Stromal cell of bone marrow (primary cell): ENCODE measurements around the gene WDR88.
"Not testable (repeated sequence)": the region's sequence is repeated elsewhere in the genome, so short reads cannot be mapped to it uniquely, and the experiment has no call there.

Experiments
- DNase-seq: peaks from one replicate; pipeline ENCODE4 v3.0.0-alpha.2; 2012; ENCODE audit warnings: low read depth

The WDR88 gene

DNA sequence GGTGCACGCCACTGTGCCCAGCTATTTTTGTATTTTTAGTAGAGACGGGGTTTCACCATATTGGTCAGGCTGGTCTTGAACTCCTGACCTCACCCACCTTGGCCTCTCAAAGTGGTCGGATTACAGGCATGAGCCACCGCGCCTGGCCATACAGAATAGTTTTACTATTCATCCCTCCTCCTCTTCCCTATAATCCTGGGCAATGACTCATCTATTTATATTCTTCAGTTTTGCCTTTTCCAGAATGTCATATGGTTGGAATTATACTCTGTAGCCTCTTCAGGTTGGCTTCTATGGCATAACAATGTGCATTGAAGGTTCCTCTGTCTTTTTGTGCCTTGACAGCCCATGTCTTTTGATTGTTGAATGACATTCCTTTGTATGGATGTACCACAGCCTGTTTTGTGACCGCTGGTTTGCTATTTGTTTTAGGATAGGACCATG is 40.0 kb downstream of the WDR88 start:
- DNase-seq: no peak

DNA sequence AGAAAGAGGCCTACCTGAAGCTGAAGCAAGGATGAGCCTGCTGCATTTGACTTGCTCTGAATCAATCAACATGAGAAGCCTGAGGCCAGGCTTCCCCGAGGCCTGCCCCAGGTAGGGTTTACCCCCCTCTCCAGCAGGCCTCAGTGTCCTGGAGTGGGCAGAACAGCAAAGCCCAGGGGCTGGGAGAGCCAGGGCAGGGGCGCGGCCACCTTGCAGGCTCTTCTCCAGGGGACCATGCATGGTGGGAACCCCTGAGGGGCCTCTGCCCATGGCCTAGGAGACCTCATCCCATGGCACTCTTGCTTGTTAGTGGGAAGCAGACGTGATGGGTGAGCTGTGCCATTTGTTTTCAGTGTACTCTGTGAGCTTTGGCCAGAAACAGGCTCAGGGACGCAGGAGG is 42.3 kb downstream of the WDR88 start:
- no peak for DNase-seq

DNA sequence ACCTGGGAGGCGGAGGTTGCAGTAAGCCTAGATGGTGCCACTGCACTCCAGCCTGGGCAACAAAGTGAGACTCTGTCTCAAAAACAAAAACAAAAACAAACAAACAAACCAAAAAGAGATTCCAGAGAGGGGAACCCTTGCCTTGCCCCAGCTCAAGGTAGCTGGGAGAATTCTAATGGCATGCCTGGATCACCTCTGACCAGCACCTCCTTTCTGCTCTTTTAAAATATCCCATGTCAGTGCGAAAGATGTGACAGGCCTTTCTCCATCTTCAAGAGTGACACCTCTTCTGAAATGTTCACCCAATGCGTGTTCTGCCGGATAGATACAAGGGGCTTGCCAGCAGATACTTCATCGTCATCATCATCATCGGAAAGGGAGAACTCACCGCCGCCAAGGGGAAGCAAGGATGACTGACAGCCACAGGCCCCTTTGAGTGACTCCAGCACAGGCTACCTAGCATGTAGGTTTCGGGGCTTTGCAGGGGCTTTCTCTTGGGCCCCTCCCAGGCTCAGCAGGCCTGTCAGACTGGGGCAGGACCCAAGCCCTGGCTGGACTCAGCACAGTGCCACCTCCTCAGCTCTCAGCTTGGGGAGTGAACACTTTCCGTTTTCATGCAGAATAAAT is 43.4 kb downstream of the WDR88 start:
- no peak for DNase-seq

DNA sequence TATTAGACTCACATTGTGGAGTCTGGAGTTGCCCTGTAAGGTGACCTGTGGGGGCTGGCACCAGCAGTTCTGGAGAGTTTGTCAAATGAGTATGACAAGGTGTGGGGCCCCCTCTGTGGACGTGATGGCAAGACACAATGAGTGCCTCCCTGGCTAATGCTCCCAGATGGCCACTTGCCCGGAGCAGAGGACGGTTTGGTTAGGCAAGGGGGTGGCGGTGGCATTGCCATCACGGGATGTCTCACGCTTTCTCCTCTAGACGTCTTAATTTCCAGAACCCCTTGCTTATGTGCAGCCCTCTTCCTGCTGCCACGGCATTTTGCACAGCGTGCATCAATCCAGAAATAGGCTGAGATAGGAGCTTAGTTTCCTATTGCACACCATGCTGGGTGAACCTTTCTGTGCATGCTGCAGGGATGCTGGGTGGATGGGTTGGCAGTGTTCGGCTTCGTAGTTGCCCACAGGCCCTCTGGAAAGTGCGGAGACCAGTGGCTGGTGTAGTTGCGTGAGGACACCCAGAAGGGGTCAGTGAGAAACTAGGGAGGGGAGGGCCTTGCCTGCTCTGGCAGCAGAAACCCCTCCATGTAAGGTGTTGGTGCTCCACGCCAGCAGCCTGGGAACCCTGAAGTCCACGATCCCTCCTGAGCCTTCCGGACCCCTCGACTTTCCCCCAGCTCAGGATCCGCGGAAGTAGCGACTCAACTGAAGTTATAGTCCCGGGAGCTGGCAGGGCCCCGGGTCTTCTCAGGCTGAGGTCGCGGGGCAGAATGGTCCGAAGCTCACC is 44.2 kb downstream of the WDR88 start:
- DNase-seq: no peak

DNA sequence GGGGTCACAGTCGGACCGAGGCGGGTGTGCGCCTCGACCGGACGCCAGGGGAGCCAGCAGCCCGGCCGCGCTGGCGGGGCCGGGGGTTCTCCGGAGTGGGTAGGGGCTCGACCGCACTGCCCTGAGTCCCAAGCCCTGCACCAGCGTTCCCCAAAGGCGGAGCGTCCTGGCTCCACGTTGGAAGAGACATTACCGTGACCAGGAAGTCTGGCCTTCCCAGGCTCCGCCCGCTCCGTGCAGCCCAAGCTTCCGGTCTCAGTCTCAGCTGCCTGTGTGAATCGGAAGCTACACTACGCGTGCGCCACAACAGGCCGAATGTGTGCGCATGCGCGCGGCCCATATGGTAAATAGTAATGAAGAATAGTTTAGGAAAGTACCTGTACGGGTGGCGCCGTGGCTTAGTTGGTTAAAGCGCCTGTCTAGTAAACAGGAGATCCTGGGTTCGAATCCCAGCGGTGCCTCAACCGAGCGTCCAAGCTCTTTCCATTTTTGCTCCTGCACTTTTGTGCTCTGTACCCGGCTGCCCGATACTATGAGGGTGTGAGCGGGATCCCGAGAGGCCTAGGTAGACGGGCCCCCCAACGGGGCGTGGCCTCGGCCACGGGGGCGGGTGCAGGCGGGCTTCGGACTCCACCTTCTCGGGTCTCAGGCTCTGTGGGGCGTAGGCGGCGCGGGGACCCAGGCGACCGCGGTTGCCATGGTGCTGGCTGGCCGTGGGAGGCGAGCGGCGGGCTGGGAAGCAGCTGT is 44.9 kb downstream of the WDR88 start:
- peak; percentile 91 for DNase-seq

DNA sequence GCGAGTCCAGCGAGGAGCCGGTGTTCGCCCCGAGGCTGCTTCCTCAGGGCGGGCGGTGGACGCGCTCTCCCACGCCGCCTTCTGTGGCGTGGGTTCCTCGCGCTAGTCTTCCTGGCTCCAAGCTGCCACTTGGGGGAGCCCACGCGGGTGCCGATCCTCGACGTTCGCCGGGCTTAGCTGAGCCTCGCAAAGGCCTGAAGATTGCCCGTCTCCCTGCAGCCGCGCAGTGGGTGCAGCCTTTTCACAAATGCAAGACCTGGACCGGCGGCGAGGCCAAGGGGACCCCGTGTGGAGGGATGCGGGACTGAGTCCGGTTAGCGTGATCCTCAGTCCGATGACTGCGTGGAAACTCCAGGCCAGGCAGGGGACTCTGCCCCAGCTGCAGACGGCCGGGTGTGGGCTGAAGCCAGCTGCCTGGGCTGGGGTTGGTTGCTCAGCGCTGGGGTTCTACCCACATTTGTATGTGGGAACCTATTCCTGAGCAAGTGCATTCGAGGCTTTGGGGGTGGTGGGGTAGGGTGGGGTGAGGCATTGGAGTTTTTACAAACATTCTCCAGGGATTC is 45.6 kb downstream of the WDR88 start:
- no peak for DNase-seq

DNA sequence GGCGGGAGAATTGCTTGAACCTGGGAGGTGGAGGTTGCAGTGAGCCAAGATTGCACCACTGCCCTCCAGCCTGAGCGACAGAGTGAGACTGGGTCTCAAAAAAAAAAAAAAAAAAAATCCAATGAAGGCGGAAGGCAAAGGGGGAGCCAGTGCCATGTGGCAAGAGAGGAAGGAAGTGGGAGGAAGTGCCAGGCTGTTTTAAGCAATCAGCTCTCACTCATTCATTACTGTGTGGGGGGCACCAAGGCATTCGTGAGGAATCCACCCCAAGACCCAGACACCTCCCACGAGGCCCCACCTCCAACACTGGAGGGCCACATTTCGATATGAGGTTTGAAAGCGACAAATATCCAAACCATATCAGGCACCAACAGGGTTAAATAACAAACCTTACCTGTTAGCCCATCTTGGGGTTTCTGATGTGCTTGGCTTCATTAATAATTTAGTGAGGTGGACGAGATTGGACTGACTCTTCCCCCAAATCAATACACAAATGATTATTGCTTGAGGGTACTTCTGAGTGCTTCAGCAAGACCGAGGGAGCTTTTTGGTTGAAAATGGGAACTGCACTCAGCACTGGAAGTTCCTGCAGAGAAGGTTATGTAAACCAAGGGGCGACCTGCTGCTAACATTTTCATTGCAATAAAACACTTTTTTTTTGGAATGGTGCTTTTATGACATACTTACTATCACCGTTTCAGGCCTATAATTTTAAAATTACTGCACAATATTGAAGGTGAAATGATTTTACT is 54.7 kb downstream of the WDR88 start:
- DNase-seq: no peak

DNA sequence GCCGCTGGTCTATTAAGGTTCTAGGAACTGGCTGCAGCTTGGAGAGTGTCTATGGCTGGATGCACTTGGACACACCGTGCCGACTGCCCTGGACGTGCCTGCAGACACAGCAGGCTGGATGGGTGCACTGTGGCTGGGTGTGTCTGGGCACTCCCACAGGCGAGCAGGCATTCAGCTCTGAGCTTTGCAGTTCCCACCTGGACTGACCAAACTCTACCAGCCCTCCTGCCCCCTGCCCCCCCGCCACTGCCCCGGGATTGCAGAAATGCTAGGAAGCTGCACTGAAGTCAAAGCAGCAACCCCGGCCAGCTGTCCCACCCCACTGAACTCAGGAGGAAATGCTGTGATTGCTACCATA is 55.2 kb downstream of the WDR88 start:
- DNase-seq: no peak

DNA sequence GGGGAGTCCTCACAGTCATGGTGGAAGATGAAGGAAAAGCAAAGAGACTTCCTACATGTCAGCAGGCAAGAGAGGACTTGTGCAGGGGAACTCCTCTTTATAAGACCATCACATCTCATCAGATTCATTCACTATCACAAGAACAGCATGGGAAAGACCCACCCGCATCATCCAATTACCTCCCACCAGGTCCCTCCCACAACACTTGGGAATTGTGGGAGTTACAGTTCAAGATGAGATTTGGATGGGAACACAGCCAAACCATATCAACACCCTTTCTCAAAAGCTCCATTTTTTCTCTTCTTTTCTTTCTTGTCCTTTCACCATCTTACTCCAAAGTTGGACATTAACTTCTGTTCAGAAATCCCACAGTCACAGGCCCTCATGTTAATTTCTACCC is 57.5 kb downstream of the WDR88 start:
- no peak for DNase-seq

DNA sequence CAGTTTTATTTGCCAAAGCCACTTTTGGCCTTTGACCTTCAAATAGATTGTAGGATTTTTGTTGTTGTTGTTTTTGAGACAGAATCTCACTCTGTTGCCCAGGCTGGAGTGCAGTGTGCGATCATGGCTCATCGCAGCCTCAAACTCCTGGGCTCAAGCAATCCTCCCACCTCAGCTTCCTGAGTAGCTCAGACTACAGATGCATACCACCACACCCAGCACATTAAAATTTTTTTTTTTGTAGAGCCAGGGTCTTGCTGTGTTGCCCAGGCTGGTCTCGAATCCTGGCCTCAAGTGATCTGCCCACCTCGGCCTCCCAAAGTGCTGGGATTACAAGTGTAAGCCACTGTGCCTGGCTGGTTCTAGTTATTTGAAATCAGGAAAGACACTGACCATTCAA is 59.2 kb downstream of the WDR88 start:
- not testable (repeated sequence) for DNase-seq

DNA sequence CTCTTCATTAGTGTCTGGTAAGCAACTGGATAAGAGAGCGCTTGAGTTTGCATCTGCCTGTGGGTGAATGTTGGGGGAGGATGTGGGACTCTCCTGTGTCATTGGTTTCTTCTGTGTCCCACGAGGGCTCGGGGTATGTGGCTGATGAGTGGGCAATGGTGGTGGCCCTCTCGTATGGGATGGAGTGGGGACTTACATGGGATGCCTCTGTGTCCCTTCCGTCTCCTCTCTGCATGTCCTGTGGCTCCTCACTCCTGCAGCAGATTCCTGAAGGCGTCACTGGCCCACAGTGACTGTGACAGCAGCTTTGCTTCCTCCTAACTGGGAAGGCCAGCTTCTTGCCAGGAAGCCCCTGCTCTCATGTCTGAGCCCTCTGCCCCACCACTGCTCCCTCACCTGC is 59.6 kb downstream of the WDR88 start:
- no peak for DNase-seq

DNA sequence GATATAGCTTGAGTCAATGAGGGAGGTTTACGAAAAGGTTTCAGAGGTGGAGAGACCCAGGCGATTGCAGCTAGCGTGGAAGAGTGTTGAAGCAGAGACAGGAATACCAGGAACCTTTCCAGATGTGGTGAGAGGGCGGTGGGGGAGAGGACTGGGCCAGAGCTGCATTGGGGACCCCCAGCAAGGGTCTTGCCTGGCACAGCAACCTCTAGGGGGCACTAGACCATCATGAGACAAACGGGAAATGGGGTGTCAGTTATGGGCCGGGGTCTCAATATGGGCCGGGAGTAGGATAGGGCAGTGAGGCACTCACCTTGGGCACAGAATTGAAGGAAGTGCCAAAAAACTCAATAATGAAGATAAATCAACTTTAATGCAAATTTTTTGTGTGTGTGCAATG is 60.1 kb downstream of the WDR88 start:
- DNase-seq: no peak

DNA sequence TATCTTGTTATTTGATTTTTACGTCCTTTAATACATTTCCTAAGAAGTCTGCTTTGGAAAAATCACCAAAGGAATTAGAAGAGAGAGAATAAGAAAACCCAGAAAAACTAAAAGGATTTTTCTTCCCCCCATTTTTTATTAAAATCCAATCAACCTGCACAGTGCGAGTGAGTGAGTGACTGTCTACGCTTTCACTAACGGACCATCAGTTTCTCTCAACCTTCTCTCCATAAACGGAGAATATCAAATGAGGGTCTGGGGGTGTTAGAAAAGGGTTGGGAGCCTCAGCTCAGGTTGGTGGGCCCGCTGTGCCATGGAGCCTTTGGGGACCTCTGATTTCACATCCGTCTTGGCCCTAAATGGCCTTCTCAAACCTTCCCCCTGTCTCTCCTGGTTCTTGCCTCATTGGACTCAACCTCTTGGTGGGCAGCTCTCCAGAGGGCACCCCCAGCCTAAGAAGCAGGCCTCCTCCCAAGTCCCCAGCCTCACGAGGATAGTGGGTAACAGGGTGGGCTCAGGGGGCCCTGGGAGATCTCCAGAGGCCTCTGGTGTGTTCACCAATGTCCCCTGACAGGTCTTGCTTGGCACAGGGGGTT is 61.5 kb downstream of the WDR88 start:
- DNase-seq: no peak

DNA sequence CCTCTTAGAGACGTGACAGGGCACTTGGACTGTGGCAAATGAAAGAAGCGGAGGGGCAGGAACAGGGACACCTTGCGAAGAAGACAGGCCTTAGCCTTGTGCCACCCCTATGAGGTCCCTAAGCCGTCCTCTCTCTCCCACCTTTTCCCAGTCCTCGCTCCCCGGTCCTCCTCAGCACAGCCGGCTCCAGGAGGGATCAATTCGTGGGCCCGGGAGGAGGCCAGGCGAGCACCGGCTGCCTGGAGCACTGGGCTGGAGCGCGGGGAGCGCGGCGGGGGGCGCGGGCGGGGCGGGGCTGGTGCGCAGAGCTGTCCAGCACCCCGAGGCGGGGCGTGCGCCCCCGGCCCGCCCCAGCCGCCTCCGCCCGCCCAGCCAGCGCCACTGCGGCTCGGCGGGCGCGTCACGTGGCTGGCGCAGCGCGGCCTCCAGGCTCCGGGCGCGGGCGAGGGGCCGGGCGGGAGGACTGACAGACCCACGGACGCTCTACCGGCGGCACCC is 62.0 kb downstream of the WDR88 start, which contains the start of gene LRP3:
TSS of gene LRP3 (plus strand) at position 466 of the 498 bp plus-strand sequence. CDS start 456 bp downstream, outside the sequence.
- DNase-seq: no peak

DNA sequence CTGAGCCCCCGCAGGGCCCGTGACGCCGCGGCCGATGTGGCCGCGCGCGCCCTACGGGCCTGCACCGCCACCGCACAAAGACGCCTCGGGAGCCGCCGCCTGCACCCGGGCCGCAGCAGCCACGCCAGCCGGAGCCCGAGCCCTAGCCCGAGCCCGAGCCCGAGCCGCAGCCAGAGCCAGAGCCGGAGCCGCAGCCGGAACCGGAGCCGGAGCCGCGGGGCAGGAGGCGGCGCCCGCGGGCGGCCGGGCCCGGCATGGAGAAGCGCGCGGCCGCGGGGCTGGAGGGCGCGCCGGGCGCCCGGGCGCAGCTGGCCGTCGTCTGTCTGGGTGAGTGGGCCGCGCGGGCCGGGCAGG is 62.6 kb downstream of the WDR88 start:
- DNase-seq: no peak

DNA sequence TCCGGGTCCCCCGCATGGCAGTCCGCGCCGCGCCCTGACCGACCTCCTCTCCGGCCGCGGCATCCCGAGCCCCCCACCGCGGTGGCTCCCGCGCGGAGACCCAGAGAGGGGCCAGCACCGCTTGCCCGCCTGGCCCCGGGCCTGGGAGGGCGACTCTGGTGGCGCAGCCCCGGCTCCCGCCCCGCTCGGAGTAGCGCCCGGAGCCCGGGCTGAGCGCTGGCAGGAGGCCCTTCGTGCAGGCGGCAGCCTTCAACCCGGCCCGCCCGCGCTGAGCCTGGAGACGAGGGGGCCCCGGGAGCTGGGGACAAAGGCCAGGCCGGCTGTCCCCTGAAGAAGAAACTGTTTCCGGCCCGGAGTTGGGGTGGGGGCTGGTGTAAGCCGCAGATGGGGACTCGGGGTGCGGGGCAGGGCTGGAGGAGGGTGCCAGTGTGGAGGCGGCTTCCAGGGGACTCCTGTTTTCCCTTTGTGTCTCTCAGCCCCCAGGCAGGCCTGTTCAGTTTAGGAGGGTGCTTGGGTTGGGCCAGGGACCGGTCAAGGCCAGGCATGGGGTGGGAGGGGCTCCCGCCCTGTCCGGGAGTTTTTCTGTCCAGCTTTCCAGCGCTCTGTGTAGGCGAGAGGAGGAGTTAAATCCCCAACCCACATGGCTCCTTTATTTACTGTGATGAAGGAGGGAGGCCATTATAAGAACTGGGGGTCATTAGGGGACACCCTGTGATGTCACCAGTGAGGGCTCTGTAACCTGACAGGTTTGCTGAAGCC is 63.2 kb downstream of the WDR88 start:
- no peak for DNase-seq

DNA sequence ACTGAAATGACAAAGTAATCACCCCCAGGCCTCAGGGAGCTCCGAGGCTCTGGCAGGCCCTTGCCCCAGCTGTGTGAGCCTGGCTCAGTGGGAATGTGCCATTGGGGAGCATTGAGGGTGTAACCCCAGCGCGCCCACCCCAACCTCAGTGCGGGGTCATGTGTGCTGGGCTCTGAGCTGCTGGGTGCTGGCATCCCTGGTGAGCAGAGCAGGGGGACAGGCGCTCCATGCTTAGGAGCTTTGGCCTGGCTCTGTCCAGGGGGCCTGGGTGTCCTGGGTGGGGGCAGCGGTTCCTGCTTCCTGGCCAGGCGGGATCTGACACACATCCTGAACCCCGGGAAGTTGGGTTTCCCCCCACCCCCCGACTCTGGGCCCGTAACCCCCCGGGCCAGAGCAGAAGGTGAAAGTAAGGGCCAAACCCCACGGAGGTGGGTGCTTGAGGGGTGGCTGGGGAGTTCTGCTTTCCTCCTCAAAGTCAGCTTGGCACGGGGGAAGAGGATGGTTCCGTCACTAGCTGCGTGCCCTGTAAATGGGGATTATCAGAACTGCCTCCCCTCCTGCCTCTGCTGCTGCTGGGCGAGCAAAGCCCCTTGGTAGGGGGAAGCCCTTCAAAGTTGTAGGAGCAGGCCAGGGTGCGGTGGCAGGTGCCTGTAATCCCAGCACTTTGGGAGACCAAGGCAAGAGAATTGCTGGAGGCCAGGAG is 63.9 kb downstream of the WDR88 start:
- no peak for DNase-seq

DNA sequence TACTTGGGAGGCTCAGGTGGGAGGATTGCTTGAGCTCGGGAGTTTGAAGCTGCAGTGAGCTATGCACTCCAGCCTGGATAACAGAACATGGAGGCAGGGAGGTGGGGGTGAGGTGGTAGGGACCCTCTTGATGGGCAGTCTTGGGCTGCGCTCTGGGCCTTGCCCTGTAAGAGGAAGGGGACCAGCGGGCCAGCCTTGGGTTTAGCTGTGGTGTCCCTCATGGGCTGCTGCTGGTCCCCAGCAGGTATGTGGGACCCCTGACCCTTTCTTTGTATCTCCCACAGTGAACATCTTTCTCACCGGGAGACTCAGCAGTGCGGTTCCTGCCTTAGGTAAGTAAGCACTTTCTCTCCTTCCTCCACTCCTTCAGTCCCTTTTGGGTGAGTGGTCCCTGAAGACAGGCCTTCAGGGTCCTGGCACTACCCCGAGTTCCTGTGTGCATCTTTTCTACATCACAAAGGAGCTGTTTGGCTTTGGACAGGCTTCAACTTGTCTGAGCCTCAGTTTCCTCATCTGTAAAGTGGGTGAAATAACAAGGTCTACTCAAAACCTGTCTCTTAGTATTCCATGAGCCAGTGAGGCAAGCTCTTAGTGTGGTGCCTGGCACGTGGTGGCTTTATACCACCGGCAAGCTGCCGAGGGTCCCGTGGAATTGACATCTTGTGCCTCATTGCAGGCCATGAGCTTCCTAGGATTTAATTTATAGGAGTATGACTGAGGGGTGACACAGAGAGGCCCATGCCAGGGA is 64.7 kb downstream of the WDR88 start:
- DNase-seq: no peak

DNA sequence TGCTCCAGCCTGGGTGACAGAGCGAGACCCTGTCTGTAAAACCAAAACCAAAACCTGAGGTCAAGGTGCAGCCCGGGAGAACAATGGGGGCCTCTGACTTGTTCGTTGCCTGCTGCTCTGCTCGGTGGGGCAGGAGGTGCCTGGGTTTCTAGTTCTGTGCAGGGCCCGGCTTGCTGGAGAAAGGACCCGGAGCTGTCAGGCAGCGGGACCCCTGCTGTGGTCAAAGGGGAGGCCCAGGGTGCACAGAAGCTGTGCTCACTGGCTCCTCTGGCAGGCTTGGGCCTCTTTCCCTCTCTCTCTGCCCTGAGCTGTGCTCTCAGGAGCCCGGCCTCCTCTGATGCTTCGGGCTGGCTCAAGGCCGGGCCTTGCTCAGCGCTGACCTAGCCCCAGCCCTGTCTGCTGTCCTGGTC is 65.7 kb downstream of the WDR88 start:
- no peak for DNase-seq
